ENCODE measurements around the gene KLK15. TPM values are rescaled to one million over a fixed set of nuclear protein-coding genes. Genes with fewer than 3 reads are reported as not detected.

The KLK15 gene
- total RNA-seq, 4 donors from 2014 or later: not detected

DNA sequence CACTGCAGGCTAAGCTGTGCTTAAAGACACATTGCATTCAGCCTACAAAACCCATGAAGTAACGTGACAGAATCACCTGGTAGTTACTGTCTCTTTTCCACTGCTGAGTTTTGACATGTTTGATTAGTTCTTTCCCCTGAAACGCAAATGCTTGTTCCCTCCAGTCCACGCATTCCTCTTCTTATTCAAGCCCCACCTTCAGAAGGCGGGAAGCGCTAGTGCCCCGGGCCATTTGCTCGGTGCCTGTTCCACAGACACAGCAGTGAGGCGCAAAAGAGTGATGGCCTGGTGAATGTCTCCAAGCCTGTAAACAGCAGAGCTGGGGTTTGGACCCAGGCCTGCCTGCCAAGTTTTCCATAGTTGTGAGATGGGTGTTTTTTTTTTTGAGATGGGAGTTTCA lies 32.3 kb downstream of the KLK15 start:
- 51 to 63% methylated on average over 8 of the region's 8 CpGs for WGBS, 2 donors
- intact Hi-C loops (cut with DNase I; ENCODE audit: low total_unique reads): loop anchor here (5.0 kb wide), 1 partner anchor 419 kb away; the partner anchor contains the start of gene POLD1

DNA sequence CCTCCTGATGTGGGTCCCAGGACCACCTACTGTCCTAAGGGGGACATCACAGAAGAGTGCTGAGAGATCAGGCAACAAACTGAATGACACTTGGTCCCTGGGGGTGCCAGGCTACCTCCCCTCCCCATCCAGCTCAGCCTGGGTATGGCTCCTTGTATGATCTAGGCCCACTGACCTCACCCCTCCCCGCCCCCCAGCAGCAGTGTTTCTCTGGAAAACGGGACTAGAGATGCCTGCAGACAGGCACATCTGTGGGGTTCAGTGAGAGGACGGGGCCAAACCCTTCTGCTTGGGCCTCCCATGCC lies 33.9 kb downstream of the KLK15 start:
- intact Hi-C loops (cut with DNase I; ENCODE audit: low total_unique reads): loop anchor here (10.0 kb wide), 1 partner anchor 115 kb away; the partner anchor contains the start of gene KLK4
- WGBS, 2 donors: 80 to 83% methylated on average over 3 of the region's 3 CpGs
- TF ChIP-seq CTCF (IDR thresholded peaks at IDR 0.05) (no peak), POLR2A (IDR thresholded peaks at IDR 0.05) (no peak)
- H3K4me3 ChIP-seq (ENCODE audit: low read depth, poor library complexity, severe bottlenecking): no peak overlapping the region
- DNase-seq (ENCODE audit: low spot score in 2 of 2): no peak

More for the DNA sequence above, 32.3 kb downstream of the KLK15 start:
- TF ChIP-seq CTCF (IDR thresholded peaks at IDR 0.05): no peak
- TF ChIP-seq POLR2A (IDR thresholded peaks at IDR 0.05): no peak
- H3K4me3 ChIP-seq (ENCODE audit: low read depth, poor library complexity, severe bottlenecking): no peak overlapping the region
- DNase-seq (ENCODE audit: low spot score in 2 of 2): no peak

DNA sequence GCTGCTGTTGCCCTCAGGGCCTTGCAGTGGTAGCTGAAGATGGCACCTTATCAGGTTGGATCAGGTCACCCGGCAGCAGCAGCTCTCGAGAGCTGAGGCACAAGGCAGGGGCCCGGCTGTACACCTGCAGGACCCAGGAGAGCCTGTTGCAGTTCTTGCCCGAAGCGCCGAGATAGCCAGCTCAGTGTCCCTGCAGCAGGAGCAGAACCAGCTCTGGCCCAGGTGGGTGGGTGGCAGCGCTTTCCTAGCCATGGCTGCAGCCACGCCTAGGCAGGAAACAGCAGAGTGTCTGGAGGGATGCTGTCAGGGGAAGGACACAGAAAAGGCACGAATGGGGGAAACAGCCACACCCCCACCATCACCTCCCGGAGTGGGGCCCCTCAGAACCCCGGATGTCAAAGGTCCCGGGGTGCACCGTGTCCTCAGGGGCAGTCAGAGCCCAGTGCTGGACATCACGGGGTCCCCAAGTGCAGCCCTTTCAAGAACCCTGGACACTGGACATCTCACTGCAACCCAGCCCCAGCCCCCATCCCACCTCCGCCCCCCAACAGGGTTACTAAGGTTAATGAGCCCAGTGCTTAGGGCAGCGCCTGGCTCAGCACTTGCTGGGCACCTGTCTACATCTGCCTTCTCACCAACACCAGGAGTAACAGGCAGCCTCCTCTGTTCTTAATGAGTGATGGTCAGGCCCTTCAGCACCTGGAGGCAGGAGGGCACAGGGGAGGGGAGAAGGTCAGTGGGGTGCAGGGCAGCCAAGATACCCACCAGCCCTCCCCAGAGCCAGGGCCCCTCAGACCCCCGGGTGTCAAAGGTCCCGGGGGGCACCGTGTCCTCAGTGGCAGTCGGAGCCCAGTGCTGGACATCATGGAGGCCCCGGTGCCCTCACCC lies 34.5 kb downstream of the KLK15 start:
- no peak for DNase-seq (ENCODE audit: low spot score in 2 of 2)
- TF ChIP-seq CTCF (IDR thresholded peaks at IDR 0.05) (no peak), POLR2A (IDR thresholded peaks at IDR 0.05) (no peak)
- no peak overlapping the region for H3K4me3 ChIP-seq (ENCODE audit: low read depth, poor library complexity, severe bottlenecking)
- intact Hi-C loops (cut with DNase I; ENCODE audit: low total_unique reads): loop anchor here (10.0 kb wide), 1 partner anchor 116 kb away; the partner anchor contains the start of gene KLK4
- 72 to 90% methylated on average over 14 to 15 of the region's 21 CpGs for WGBS, 2 donors

DNA sequence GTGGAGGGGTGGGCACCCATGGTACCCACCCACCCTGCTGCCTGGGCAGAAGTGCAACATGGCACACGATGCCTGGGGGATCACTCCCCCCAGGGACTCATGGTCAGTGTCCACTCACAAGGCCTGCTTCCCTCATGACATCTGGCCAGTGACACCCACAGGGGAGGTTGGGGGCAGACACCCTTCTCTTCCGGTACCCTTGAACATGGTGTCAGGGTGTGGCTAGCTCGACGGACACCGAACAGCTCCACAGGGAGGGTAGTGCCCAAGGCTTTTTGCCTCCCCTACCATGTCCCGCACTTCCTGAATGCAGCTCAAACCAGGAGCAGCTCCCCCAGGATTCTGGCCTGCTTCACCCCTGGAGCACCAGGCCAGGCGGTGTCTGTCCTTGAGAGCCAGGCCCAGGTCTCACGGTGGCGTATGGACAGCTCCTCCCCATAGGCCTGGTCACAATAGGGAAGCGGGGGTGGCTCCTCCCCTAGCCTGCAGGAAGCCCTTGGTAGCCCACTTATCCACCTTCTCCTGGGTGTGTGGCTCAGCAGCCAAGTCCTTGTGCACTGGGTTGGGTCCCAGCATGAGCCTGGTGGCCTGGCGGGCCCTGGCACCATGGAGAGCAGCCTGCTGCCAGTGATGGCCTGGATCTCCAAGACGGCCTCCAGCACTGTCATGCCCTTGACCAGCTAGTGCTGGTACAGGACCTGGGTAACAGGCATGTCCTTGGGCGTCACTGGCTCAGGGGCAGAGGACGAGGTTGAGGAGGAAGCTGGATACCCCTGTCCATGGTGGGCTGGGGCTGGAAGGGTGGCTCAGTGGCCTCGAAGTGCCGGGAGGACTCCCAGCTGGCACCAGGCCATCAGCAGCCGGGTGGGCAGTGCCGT lies 35.4 kb downstream of the KLK15 start:
- intact Hi-C loops (cut with DNase I; ENCODE audit: low total_unique reads): loop anchor here (10.0 kb wide), 1 partner anchor 117 kb away; the partner anchor contains the start of gene KLK4
- WGBS, 2 donors: 74 to 82% methylated on average over 14 to 15 of the region's 18 CpGs
- H3K4me3 ChIP-seq (ENCODE audit: low read depth, poor library complexity, severe bottlenecking): no peak overlapping the region
- no peak for DNase-seq (ENCODE audit: low spot score in 2 of 2)
- TF ChIP-seq POLR2A (IDR thresholded peaks at IDR 0.05) (no peak), CTCF (IDR thresholded peaks at IDR 0.05) (no peak)

DNA sequence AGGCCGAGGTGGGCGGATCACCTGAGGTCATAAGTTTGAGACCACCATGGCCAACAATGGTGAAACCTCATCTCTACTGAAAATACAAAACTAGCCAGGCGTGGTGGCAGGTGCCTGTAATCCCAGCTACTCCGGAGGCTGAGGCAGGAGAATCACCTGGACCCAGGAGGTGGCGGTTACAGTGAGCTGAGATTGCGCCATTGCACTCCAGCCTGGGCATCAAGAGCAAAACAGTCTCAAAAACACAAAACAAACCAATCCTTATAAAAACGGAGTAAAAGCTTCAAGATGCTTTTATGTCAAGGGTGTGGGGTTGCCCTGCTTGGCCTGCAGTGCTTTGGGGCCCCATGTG lies 36.0 kb downstream of the KLK15 start:
- no peak for TF ChIP-seq POLR2A (IDR thresholded peaks at IDR 0.05)
- no peak for TF ChIP-seq CTCF (IDR thresholded peaks at IDR 0.05)
- intact Hi-C loops (cut with DNase I; ENCODE audit: low total_unique reads): loop anchor here (10.0 kb wide), 1 partner anchor 117 kb away; the partner anchor contains the start of gene KLK4
- DNase-seq (ENCODE audit: low spot score in 2 of 2): no peak
- 84 to 92% methylated on average over 7 of the region's 7 CpGs for WGBS, 2 donors
- no peak overlapping the region for H3K4me3 ChIP-seq (ENCODE audit: low read depth, poor library complexity, severe bottlenecking)
